Posterior cingulate gyrus (tissue), 11 donors: ENCODE data around the gene COA4.
"Not testable (repeated sequence)": the region's sequence is repeated elsewhere in the genome, so short reads cannot be mapped to it uniquely, and the experiment has no call there.

Source experiments
- DNase-seq, 10 donors: peaks; one replicate each; pipeline versions ENCODE4 v3.0.0 to v3.0.0-alpha.2; 2020 to 2021; ENCODE audit warnings: mixed read lengths in 3 of 10
- intact Hi-C: fragments of 100-400 bp; cut with DNase I; formaldehyde crosslinking; loops from one replicate; pipeline ENCODE4 v1.15.1; 2023

The COA4 gene

GRCh38 chr11:73876424-73877310 is at the start of gene COA4, which contains the start of gene PAAF1:
TSS of gene COA4 (minus strand) at chr11:73876846. CDS start at chr11:73873378, 3,468 bp downstream.
TSS of gene PAAF1 (plus strand) at chr11:73876999. CDS start at chr11:73877022, 23 bp downstream.
- DNase-seq = peak; percentile 89 to 99 (median 95)

GRCh38 chr11:73921180-73921579 is 44.5 kb upstream of the COA4 start:
- no peak for DNase-seq
- intact Hi-C loops = no loop called here

More at GRCh38 chr11:73876424-73877310, at the start of gene COA4, which contains the start of gene PAAF1:
- intact Hi-C loops = loop anchor here (1.0 to 5.0 kb wide), 2 partner anchors 88 to 114 kb away; partner anchors contain the start of gene RAB6A

DNA sequence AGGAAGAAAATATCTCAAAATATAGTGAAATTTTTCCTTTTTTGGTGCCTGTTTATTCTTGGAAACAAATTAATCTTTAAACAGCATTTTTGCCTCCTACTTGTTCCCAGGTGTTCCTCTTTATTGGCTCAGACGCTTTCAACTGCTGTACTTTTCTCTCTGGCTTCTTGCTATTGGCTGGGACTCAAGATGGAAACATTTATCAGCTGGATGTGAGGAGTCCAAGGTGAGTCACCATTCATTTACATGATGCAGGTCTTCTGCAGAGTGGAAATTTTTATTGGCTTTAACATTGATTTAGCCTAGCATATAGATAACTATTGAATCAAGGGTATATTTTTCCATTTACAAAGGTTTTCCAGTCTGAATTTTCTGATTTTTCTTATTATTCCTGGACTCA is 39.8 kb upstream of the COA4 start:
- intact Hi-C loops = no loop called here
- no peak for DNase-seq

DNA sequence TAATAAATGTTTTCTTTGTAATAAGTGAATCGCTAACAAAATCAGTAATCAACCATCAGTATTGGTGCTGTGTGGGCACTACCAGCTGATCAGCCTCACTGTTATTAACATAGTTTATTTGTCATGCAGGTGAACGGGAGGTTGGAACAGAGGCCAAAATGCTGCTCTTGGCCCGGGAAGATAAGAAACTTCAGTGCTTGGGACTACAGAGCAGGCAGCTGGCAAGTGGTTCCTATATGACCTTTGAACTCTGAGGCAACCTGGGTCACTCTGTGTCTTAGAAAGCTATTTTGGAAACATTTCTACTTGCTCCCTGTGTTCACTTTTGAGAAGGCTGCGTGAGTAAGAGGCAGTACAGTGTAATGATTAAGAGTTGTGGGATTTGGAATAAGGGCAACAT is 37.6 kb upstream of the COA4 start:
- intact Hi-C loops = no loop called here
- no peak for DNase-seq

DNA sequence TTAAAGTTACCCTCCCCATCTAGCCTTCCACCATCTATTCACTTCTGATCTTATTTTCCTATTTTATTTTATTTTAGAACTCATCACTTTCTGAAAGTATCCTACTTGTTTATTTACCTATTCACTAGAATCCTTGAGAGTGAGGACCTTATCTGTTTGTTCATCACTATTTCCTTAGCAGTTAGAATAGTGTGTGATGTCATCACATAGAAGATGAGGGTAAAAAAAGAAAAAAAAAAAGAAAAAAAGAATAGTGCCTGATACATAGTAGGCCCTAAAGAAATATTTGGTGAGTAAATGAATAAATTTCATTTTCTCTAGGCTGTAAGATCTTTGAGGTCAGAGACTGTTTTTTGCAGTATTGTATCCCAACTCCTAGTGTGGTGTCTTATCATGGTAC is 36.8 kb upstream of the COA4 start:
- no peak for DNase-seq
- intact Hi-C loops = no loop called here

GRCh38 chr11:73912026-73912425 is 35.4 kb upstream of the COA4 start:
- intact Hi-C loops = no loop called here
- DNase-seq = no peak

DNA sequence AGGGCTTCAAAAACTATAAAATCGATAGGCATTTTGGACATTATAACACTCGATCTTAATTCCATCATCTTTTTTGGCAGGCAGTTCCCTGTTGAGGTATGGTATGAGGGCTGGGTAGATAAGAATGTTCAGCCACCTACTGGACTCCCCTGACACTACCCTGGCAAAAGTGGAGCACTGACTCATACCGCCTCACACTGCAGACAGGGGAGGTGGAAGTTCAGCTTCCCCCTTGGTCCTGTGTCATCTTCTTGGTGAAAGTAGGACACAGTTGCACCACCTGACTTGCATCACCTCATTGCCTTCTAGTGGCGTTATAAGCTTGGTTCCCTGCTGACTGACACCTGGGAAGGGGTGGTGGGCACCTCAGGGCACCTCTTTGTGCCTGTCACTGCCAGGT is 30.5 kb upstream of the COA4 start:
- intact Hi-C loops = no loop called here
- no peak for DNase-seq

DNA sequence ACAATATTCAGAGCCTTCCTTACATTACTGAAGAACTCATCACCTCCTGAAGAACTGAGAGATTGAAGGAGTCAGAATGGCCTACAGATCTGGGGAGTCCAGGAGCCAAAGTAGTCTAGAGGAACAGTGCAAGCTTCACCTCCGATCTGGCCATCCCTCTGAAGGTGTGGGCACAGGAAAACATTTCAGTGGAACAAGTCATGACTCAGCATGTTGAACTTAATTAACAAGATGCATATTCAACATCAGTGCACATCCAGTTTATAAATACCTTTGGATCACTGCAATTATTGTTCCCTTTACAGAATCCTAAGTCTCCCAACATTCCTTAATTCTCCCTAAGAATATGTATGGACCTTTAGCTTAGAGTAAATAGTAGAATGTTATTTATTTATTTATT is 25.7 kb upstream of the COA4 start:
- intact Hi-C loops = no loop called here
- DNase-seq = no peak

DNA sequence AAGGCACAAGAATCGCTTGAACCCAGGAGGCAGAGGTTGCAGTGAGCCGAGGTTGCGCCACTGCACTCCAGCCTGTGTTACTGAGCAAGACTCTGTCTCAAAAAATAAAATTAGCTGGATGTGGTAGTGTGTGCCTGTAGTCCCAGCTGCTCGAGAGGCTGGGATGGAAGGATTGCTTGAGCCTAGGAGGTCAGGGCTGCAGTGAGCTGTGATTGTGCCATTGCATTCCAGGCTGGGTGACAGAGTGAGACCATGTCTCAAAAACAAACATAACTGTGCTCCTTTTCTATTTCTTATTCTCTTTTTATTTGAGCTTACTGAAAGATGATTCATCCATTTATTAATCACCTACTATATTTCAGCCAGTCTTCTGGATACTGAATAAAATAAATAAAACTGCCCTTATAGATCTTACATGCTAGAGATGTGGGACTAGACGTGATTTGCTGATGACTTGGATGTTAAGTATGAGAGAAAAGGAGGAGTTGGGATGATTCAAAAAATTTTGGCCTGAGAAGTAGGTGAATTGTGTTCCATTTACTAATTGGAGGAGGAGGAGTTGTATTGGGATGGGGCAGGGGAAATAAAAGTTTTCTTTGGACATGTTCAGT is 18.2 kb upstream of the COA4 start:
- DNase-seq = no peak
- intact Hi-C loops = no loop called here

- DNase-seq = no peak
- intact Hi-C loops = no loop called here
Observed at GRCh38 chr11:73893041-73893440, 16.4 kb upstream of the COA4 start.

- intact Hi-C loops = no loop called here
- no peak for DNase-seq
Observed at GRCh38 chr11:73889536-73889935, 12.9 kb upstream of the COA4 start.

GRCh38 chr11:73889019-73889418 is 12.4 kb upstream of the COA4 start:
- intact Hi-C loops = no loop called here
- no peak for DNase-seq

- no peak for DNase-seq
- intact Hi-C loops = no loop called here
Observed at GRCh38 chr11:73888244-73888643, 11.6 kb upstream of the COA4 start.

- intact Hi-C loops = no loop called here
- DNase-seq = no peak
Observed at GRCh38 chr11:73883856-73884255, 7.2 kb upstream of the COA4 start.

GRCh38 chr11:73880449-73880848 is 3.8 kb upstream of the COA4 start:
- DNase-seq, intact Hi-C loops: not testable (repeated sequence)

- intact Hi-C loops = loop anchor here (5.0 kb wide), 1 partner anchor 116 kb away; the partner anchor contains the start of gene RAB6A
- no peak for DNase-seq
Observed at GRCh38 chr11:73878771-73879170, 2.1 kb upstream of the COA4 start.

DNA sequence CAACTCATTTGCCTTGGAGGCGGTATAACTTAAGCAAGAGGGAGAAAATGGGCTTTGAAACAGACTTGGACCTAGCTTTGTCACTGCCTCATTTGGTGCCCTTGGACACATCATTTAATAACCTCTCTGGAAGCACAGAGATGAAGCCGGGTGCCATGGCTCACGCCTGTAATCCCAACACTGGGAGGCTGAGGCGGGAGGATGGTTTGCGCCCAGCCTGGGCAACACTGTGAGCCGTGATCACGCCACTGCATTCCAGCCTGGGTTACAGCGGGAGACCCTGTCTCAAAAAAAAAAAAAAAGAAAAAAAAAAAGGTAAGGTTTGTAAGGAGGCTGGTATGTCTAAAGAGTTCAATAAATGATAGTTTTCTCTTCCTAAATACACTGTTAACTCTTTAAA is 806 bp downstream of the COA4 start:
- DNase-seq = no peak
- intact Hi-C loops = loop anchor here (1.0 to 5.0 kb wide), 2 partner anchors 88 to 114 kb away; partner anchors contain the start of gene RAB6A

DNA sequence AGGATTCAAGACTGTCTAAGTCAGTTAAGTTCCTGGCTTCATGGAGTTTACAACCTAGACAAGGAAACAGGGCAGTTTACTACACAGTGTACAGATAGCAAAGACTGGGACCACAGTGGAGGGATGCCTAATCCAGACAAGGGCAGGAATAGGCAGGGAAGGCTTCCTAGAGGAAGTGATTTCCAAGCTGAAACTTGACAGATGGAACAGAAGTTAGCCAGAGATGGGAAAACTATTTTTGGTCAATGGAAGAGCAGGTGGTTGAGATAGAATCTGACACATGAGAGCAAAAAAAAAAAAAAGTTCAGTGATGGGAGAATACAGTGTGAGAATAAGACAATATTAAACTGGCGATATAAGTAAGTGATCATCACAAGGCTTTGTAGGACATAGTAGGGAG is 1.3 kb downstream of the COA4 start:
- intact Hi-C loops = loop anchor here (5.0 kb wide), 1 partner anchor 113 kb away; the partner anchor contains the start of gene RAB6A
- no peak for DNase-seq

- intact Hi-C loops = no loop called here
- DNase-seq = no peak
Observed at GRCh38 chr11:73872749-73873357, 3.8 kb downstream of the COA4 start.

GRCh38 chr11:73870261-73870660 is 6.4 kb downstream of the COA4 start:
- DNase-seq = no peak
- intact Hi-C loops = no loop called here

GRCh38 chr11:73869332-73869949 is 7.2 kb downstream of the COA4 start:
- intact Hi-C loops = no loop called here
- DNase-seq = no peak
